HAP-1 (cell line): ENCODE measurements around the gene ZDHHC16.
"Not testable (repeated sequence)": the region's sequence is repeated elsewhere in the genome, so short reads cannot be mapped to it uniquely, and the experiment has no call there.

ENCODE experiments used
- DNase-seq, 2 experiments: peaks; one replicate each; pipeline ENCODE4 v3.0.0-alpha.2; 2016 to 2020; ENCODE audit warnings: low spot score in 2 of 2
- H3K27me3 ChIP-seq: fragments of 250-450 bp; sonication (Bioruptor Pico); 2 replicates; pipeline ENCODE4 v1.5.1; 2020; ENCODE audit warnings: low read depth, mild to moderate bottlenecking, moderate library complexity
- H3K36me3 ChIP-seq: fragments of 250-450 bp; sonication (Bioruptor Pico); replicated peaks from 2 replicates; pipeline ENCODE4 v1.5.1; 2020; ENCODE audit warnings: mild to moderate bottlenecking
- H3K4me1 ChIP-seq: fragments of 250-450 bp; sonication (Bioruptor Pico); 2 replicates; pipeline ENCODE4 v1.5.1; 2020; ENCODE audit warnings: mild to moderate bottlenecking
- H3K4me3 ChIP-seq: fragments of 250-450 bp; sonication (Bioruptor Pico); 2 replicates; pipeline ENCODE4 v1.5.1; 2020; ENCODE audit warnings: mild to moderate bottlenecking, moderate library complexity
- H3K9me3 ChIP-seq: fragments of 250-450 bp; sonication (Bioruptor Pico); 2 replicates; pipeline ENCODE4 v1.5.1; 2020; ENCODE audit warnings: mild to moderate bottlenecking, moderate library complexity
- in situ Hi-C: fragments of 300-500 bp; cut with MboI; formaldehyde crosslinking; loops from 3 replicates; pipeline ENCODE4 v1.14.3; 2020; ENCODE audit warnings: low sequenced_read_pairs, inconsistent platforms, mixed read lengths

ZDHHC16 gene

DNA sequence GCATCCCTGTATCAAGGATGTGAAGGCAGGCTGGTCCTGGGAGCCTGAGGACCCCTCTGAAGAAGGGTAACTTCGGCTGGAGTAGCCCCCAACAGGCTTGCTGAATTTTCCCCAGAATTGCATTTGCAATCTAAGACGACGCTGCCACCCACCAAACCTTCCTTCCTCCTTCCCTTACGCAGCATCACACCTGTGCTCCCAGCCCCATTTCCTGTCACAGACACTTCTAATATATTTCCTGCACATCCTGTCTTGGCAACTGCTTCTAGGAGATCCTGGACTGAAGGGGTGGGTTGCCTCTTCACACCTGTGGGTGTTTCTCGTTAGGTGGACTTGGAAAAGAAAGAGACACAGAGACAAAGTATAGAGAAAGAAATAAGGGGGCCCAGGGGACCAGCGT is 29.4 kb upstream of the ZDHHC16 start:
- in situ Hi-C loops, result no loop called here
- Histone ChIP-seq H3K4me1 (peaks cover 3% of the 10 kb centered on the region), H3K27me3 (no peaks in the 10 kb centered on the region), H3K4me3 (no peak overlapping the region), H3K36me3 (no peaks in the 10 kb centered on the region), H3K9me3 (no peaks in the 10 kb centered on the region)
- DNase-seq, result no peak

DNA sequence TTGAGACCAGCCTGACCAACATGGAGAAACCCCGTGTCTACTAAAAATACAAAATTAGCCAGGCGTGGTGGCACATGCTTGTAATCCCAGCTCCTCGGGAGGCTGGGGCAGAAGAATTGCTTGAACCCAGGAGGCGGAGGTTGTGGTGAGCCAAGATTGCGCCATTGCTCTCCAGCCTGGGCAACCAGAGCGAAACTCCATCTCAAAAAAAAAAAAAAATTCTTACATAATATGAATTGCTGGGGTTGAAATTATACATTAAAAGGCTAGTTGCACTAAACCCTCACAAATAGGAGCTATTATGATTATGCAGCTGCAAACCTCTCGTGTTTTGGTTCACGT is 22.2 kb upstream of the ZDHHC16 start:
- in situ Hi-C loops, H3K27me3 ChIP-seq, H3K9me3 ChIP-seq, H3K4me1 ChIP-seq, H3K4me3 ChIP-seq, DNase-seq: not testable (repeated sequence)
- H3K36me3 ChIP-seq, result peaks cover 22% of the 10 kb centered on the region

DNA sequence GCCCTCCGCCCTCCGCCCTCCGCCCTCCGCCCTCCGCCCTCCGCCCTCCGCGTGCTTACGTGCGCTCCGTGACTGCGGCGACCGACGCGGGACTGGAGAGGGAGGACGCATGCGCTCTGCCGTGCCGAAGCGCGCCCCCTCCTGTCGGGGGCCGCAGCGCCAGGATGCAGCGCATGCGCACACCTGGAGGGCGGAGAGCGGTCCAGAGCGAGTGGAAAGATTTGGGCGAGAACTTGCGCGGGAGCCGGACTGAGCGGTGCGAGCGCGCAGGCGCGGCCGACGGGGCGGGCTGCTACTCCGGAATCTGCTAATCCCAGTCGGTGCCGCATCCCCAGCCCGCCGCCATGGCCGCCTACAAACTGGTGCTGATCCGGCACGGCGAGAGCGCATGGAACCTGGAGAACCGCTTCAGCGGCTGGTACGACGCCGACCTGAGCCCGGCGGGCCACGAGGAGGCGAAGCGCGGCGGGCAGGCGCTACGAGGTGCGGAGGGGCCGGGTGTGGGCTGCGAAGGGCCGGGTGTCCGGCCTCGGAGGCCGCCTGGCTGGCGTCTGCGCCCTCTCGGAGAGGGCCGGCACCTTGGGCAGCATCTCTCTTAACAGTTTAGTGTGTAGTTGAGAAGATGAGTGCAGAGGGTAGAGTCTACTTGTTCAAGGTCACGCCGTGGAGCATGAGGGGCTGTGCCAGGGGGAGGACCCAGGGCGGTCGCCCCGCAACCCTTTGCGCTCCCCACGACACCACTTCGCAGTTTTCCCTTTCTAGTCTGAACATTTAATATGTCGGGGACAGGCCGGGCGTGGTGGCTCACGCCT is 19.8 kb upstream of the ZDHHC16 start, which contains the start of gene PGAM1:
Gene PGAM1, plus strand, starts transcription at position 228 of the 812 bp plus-strand sequence. Its CDS starts 117 bp downstream, at position 345.
- Histone ChIP-seq H3K4me1 (peaks cover 4% of the 10 kb centered on the region; the same call in 1 of the 2 replicates), H3K27me3 (no peaks in the 10 kb centered on the region), H3K36me3 (peaks cover 41% of the 10 kb centered on the region), H3K4me3 (peak within 1 kb of the TSS; percentile 94), H3K9me3 (no peaks in the 10 kb centered on the region)
- in situ Hi-C loops, result no loop called here
- DNase-seq, result peak; percentile 95

DNA sequence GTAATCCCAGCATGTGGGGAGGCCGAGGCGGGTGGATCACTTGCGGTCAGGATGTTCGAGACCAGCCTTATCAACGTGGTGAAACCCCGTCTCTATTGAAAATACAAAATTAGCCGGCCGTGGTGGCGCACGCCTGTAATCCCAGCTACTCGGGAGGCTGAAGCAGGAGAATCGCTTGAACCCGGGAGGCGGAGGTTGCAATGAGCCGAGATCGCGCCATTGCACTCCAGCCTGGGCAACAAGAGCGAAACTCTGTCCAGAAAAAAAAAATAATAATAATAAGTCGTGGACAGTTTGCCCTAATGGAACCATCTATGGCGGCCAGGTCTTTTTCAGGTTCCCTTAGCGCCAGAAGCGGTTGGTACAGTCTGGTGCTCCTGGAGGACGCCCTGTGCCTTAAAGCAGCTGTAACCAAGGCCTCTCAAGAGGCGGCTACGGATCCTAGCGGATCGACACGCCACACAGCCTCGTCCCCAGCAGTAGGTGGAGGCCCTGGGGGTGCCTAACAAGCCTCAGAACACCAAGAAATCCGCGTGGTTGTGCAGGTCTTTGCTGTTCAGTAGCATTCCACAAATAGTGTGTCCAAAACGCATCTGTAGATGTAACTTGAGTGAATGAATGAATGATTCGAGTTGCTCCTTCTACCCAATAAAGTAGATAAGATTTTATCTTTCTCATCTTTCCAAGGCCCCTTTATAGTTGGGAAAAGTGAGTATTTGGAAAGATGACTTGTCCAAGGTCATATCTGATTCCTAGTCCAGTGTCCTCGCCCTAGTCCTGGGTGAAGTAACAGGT is 19.0 kb upstream of the ZDHHC16 start:
- Histone ChIP-seq H3K9me3 (no peaks in the 10 kb centered on the region), H3K27me3 (no peaks in the 10 kb centered on the region), H3K4me1 (peaks cover 4% of the 10 kb centered on the region; the same call in 1 of the 2 replicates), H3K4me3 (peak overlapping the region; percentile 94), H3K36me3 (peaks cover 49% of the 10 kb centered on the region)
- DNase-seq, result no peak
- in situ Hi-C loops, result no loop called here

DNA sequence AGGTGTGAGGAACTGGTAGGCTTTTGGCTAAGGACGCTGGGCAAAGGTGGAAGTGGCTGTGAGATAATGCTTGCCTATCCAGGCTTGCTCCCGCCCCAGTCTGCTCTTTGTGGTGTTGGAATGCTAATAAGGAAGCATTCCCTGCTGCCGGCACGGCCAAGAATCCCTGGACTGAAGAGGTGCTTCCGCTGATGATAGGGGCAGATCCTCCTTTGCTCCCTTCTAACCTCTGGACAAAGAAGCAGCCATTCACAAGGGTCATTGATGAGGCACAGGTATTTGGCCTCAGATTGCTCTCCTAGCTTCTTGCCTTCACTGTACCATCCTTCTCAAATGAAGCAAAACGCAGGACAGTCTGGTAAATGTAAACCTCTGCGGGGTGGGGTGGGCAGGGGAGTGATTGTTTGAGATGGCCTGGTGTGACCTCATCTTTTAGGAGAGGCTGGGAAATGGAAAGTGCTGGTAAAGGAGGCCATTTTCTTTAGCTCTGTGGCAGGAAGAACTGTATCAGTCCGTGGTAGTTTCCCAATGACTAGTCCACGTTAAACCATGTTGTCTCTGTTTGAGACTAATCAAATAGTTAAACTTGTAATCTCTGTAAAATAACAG is 18.3 kb upstream of the ZDHHC16 start:
- DNase-seq, result peak; percentile 69 to 78
- peak overlapping the region; percentile 94 for H3K4me3 ChIP-seq
- H3K9me3 ChIP-seq, result no peaks in the 10 kb centered on the region
- H3K36me3 ChIP-seq, result peaks cover 52% of the 10 kb centered on the region
- in situ Hi-C loops, result no loop called here
- no peaks in the 10 kb centered on the region for H3K27me3 ChIP-seq
- peaks cover 4% of the 10 kb centered on the region; the same call in 1 of the 2 replicates for H3K4me1 ChIP-seq

DNA sequence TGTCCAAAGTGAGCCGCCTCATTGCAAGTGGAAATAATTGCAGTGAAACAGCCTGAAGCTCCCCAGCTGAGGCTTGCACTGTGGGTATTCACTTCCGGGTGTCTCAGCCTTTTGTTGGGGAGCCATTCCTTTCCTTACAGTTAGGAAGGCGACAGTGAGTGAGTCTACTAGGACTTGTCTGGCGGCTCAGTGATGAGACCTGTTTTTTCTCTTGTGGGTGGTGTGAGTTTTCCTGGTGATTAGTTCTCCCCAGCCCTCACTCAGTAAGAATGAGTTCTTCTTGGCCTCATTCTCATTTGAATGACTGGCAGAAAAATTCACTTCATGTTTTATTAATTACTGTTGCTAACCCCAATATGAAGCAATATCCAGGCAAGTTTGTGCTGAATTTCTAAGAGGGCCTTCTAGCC is 17.4 kb upstream of the ZDHHC16 start:
- Histone ChIP-seq H3K36me3 (peaks cover 56% of the 10 kb centered on the region), H3K4me1 (peaks cover 4% of the 10 kb centered on the region; the same call in 1 of the 2 replicates), H3K9me3 (no peaks in the 10 kb centered on the region), H3K4me3 (peak overlapping the region; percentile 94), H3K27me3 (no peaks in the 10 kb centered on the region)
- in situ Hi-C loops, result no loop called here
- DNase-seq, result no peak

DNA sequence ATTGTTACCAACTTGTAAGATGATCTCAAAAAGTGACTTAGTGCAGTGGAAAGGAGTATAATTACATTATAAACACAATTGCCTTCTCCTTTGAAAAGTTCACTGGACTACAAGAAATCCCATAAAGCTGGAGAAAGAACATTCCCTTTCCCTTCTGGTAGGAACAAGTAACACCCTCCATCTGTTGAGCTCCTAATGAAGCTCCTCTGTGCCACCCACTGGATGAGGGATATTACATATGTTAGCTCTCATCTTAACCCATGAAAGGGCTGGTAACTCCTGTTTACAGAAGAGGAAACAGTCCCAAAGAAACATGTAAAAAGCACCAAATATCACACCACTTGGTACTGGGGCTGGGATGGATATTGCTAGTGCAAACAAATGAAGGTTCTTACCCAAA is 11.9 kb upstream of the ZDHHC16 start:
- no peak for DNase-seq
- in situ Hi-C loops, result no loop called here
- H3K9me3 ChIP-seq, result no peaks in the 10 kb centered on the region
- H3K4me3 ChIP-seq, result no peak overlapping the region
- no peaks in the 10 kb centered on the region for H3K27me3 ChIP-seq
- H3K36me3 ChIP-seq, result peaks cover 81% of the 10 kb centered on the region
- H3K4me1 ChIP-seq, result no peaks in the 10 kb centered on the region

DNA sequence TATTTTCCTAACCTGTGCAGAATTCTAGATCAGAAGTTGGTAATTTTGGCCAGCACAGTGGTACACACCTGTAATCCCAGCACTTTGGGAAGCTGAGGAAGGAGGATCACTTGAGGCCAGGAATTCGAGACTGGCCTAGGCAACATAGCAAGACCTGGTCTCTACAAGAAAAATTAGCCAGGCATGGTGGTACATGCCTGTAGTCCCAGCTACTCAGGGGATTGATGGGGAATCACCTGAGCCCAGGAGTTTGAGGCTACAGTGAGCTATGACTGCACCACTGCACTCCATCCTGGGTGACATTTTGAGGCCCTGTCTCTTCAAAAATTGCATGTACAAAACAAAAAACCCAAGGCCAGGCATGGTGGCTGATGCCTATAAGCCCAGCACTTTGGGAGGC is 11.4 kb upstream of the ZDHHC16 start:
- DNase-seq, result no peak
- no peaks in the 10 kb centered on the region for H3K9me3 ChIP-seq
- H3K4me1 ChIP-seq, result no peaks in the 10 kb centered on the region
- peaks cover 79% of the 10 kb centered on the region for H3K36me3 ChIP-seq
- no peak overlapping the region for H3K4me3 ChIP-seq
- H3K27me3 ChIP-seq, result no peaks in the 10 kb centered on the region
- in situ Hi-C loops, result no loop called here

DNA sequence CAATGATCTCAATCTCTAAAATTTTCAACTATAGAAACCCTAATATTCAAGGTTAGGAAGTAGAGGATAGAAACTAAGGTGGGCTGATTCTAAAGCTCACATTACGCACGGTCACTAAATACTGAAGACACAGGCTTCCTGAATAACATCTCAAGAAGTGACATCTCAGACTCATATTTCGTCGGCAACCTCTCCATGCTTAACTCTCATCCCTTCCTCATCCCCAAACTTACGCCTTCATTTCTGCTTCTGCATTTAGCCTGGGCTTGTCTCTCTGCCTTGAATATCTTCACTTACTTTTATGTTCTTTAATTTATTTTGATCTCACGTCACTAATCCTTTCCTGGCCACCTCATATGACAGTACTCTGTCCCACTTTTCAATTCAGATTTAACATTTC is 10.8 kb upstream of the ZDHHC16 start:
- in situ Hi-C loops, result no loop called here
- no peak for DNase-seq

DNA sequence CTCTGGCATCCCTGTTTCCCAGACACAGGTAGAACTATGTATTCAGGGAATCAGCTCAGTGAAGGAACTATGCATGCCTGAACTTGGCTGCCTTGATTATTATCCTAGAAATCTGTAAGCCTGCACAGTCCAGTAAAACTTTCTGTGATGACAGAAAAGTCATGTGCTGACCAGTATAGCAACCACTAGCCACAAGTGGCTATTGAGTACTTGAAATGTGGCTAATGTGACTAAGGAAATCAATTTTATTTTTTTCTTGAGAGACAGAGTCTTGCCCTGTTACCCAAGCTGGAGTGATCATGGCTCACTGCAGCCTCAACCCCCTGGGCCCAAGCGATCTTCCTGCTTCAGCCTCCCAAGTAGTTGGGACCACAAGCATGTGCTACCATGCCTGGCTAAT is 3.7 kb upstream of the ZDHHC16 start:
- Histone ChIP-seq H3K4me1 (peaks cover 14% of the 10 kb centered on the region), H3K27me3 (no peaks in the 10 kb centered on the region), H3K36me3 (peaks cover 38% of the 10 kb centered on the region), H3K9me3 (no peaks in the 10 kb centered on the region), H3K4me3 (no peak overlapping the region)
- in situ Hi-C loops, result no loop called here
- DNase-seq, result no peak

More for the DNA sequence above, 10.8 kb upstream of the ZDHHC16 start:
- H3K27me3 ChIP-seq, result no peaks in the 10 kb centered on the region
- no peaks in the 10 kb centered on the region for H3K9me3 ChIP-seq
- H3K4me3 ChIP-seq, result no peak overlapping the region
- H3K36me3 ChIP-seq, result peaks cover 75% of the 10 kb centered on the region
- H3K4me1 ChIP-seq, result no peaks in the 10 kb centered on the region

DNA sequence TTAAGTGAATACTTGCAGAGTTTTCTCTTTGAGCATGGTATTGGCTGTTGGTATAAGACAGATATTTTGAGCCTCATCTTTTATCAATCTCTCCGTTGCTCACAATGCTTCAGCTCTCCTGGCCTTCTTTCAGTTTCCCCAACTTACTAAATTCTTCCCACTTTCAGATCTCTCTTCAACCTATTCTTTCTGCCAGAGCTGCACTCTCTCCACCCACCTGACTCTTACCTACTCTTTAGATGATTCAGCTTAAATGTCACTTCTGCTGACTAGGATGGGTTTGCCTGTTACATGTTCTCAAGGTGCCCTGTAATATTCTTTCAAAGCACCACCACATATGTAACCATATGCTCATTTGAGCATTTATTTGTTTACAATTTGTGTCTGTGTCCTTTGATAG is 1.8 kb upstream of the ZDHHC16 start:
- H3K36me3 ChIP-seq, result peaks cover 26% of the 10 kb centered on the region
- H3K4me3 ChIP-seq, result no peak overlapping the region
- peaks cover 21% of the 10 kb centered on the region for H3K4me1 ChIP-seq
- no peaks in the 10 kb centered on the region for H3K9me3 ChIP-seq
- no peaks in the 10 kb centered on the region for H3K27me3 ChIP-seq
- in situ Hi-C loops, result no loop called here
- DNase-seq, result no peak

DNA sequence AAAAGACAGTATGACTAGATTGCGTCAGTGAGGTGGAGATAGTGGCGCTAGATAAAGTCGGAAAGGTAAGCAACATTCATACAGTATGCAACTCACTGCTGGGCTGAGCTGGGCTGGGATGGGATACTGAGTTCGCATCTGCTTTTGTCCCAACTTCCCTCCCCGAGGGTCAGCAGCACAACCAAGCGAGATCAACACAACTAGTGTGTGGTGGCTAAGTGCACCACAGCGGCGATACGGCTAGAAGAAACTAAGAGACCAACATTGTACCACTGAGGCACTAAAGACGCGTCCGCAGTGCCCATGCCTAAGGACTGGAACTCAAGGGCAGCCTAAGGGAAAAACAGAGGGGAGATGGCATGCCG is 636 bp upstream of the ZDHHC16 start:
- H3K9me3 ChIP-seq, result no peaks in the 10 kb centered on the region
- in situ Hi-C loops, result no loop called here
- DNase-seq, result no peak
- H3K4me3 ChIP-seq, result peak overlapping the region; percentile 89
- peaks cover 21% of the 10 kb centered on the region for H3K4me1 ChIP-seq
- peaks cover 22% of the 10 kb centered on the region for H3K36me3 ChIP-seq
- H3K27me3 ChIP-seq, result no peaks in the 10 kb centered on the region

DNA sequence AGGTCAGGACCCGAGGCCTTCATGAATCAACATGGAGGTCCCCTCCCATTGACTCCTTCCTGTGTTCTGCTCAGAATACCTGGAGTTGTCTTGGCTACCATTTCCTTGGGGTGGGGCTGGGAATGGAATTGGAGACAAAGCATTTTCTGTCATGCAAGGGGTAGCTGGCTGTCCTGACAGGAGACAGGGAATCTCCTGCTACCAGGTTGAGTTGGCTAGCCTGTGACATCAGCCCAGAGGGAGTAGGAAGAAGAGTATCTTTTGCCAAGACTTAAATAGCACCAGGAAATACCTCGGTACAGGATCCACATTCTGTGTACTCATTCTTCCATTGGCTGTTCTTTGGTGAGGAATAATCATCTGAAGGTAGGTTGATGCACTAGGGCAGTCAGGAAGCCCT is 4.9 kb downstream of the ZDHHC16 start:
- Histone ChIP-seq H3K4me3 (no peak overlapping the region), H3K36me3 (peaks cover 41% of the 10 kb centered on the region), H3K4me1 (peaks cover 17% of the 10 kb centered on the region), H3K27me3 (no peaks in the 10 kb centered on the region), H3K9me3 (no peaks in the 10 kb centered on the region)
- no peak for DNase-seq
- in situ Hi-C loops, result no loop called here

DNA sequence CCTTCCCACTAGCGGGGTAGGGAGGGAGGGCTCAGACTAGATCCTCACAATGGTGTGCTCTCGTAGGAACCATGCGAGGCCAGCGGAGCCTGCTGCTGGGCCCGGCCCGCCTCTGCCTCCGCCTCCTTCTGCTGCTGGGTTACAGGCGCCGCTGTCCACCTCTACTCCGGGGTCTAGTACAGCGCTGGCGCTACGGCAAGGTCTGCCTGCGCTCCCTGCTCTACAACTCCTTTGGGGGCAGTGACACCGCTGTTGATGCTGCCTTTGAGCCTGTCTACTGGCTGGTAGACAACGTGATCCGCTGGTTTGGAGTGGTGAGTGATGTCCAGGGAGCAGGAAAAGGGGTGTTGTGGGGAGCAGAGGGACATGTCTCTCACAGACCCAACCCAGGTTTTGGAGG is 5.6 kb downstream of the ZDHHC16 start:
- in situ Hi-C loops, result no loop called here
- Histone ChIP-seq H3K4me3 (no peak overlapping the region), H3K9me3 (no peaks in the 10 kb centered on the region), H3K36me3 (peaks cover 49% of the 10 kb centered on the region), H3K4me1 (peaks cover 15% of the 10 kb centered on the region), H3K27me3 (no peaks in the 10 kb centered on the region)
- DNase-seq, result no peak
